ENCODE results near the gene PPM1K. TPM values are rescaled to one million over a fixed set of nuclear protein-coding genes. Genes with fewer than 3 reads are reported as not detected.
"Not testable (repeated sequence)": the region's sequence is repeated elsewhere in the genome, so short reads cannot be mapped to it uniquely, and the experiment has no call there.

Gene PPM1K
- total RNA-seq, 4 donors from 2014 or later = 18.9 to 59.3 (median 38.2) TPM

DNA sequence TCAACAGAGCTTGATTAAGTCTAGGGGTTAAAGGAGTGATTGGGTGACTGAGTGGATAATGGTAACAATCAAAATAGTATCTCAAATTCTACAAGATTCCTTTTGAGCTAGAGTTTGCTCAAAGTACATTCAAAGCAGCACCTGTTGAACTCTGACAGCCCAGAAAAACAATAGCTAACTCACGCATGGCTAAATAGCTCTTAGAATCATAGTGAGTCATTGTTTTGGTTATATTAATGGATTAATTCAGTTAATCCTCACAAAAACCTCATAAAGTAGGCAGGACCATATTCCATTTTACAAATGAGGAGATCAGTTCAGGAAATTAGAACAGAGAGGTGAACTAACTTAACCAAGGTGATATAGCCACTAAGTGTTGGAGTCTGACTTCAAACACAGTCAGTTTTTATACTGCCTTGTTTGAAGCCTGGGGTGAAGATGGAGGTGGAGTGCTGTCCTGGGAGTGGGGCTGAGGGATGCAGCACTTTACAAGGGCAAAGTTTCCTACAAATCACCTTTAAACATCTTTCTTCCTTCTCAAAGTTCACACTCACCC, 35.9 kb upstream of the PPM1K start:
- H3K27ac ChIP-seq = no peak overlapping the region
- no peaks in the 10 kb centered on the region for H3K9me3 ChIP-seq
- 67 to 87% methylated on average over 1 of the region's 1 CpG for WGBS, 2 donors (ENCODE audit: low coverage in 1 of 2)
- H3K4me1 ChIP-seq = no peaks in the 10 kb centered on the region
- TF ChIP-seq, protein P1, sequence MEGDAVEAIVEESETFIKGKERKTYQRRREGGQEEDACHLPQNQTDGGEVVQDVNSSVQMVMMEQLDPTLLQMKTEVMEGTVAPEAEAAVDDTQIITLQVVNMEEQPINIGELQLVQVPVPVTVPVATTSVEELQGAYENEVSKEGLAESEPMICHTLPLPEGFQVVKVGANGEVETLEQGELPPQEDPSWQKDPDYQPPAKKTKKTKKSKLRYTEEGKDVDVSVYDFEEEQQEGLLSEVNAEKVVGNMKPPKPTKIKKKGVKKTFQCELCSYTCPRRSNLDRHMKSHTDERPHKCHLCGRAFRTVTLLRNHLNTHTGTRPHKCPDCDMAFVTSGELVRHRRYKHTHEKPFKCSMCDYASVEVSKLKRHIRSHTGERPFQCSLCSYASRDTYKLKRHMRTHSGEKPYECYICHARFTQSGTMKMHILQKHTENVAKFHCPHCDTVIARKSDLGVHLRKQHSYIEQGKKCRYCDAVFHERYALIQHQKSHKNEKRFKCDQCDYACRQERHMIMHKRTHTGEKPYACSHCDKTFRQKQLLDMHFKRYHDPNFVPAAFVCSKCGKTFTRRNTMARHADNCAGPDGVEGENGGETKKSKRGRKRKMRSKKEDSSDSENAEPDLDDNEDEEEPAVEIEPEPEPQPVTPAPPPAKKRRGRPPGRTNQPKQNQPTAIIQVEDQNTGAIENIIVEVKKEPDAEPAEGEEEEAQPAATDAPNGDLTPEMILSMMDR (IDR thresholded peaks at IDR 0.05) = no peak
- no peak for TF ChIP-seq POLR2AphosphoS5 (IDR thresholded peaks at IDR 0.05)
- ATAC-seq = no peak
- H3K27me3 ChIP-seq = no peaks in the 10 kb centered on the region
- no peaks in the 10 kb centered on the region for H3K36me3 ChIP-seq
- no peak overlapping the region for H3K4me3 ChIP-seq

DNA sequence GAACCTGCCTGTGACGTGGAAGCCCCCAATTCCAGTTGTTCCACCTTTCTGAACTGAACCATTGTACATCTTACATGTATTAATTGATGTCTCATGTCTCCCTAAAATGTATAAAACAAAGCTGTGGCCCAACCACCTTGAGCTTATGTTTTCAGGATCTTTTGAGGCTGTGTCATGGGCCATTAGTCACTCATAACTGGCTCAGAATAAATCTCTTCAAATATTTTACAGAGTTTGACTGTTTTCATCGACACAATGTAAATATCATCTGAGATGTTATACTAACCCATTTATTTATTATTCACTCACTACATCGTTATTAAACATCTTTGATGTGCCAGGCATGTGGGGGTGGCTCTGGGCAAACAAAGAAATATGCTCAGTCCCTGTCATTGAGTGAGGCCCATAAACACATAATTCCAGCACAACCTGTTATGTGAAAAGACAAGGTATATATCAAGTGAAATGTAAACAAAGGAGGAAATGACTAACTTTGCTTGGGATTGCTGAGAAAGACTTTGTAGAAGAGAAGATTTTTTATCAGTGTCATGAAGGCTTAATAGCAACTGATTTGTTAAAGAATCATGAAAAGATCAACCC, 34.5 kb upstream of the PPM1K start:
- H3K27me3 ChIP-seq = no peaks in the 10 kb centered on the region
- H3K27ac ChIP-seq = no peak overlapping the region
- H3K4me3 ChIP-seq = no peak overlapping the region
- H3K9me3 ChIP-seq = no peaks in the 10 kb centered on the region
- TF ChIP-seq POLR2A (IDR thresholded peaks at IDR 0.05) = no peak
- TF ChIP-seq POLR2AphosphoS5 (IDR thresholded peaks at IDR 0.05) = no peak
- TF ChIP-seq, protein P1 (IDR thresholded peaks at IDR 0.05) = no peak
- no peak for TF ChIP-seq EP300 (IDR thresholded peaks at IDR 0.05)
- no peaks in the 10 kb centered on the region for H3K4me1 ChIP-seq
- H3K36me3 ChIP-seq = no peaks in the 10 kb centered on the region
- no peak for ATAC-seq
- WGBS, 2 donors (ENCODE audit: low coverage in 1 of 2) = 78 to 81% methylated on average over 3 of the region's 3 CpGs

DNA sequence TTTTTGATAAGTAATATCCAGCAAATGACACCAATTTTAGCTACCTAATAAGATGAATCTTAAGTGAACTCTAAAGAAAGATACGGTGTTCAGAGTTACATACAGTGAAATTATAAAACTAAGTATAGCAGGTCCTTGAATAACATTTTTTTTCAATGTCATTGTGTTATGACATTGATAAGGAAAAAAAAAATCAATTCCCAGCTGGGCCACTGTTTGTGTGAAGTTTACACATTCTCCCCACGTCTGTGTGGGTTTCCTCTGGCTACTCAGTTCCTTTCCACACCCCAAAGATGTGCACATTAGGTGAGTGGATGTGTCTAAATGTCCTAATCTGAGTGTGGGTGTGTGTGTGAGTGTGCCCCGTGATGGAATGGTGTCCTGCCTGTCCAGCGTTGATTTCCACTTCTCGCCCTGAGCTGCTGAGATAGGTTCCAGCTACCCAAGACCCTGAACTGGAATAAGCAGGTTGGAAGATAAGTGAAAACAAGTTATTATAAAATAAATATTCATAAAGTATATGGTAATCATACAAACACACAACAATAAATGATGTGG, 31.2 kb upstream of the PPM1K start:
- H3K27me3 ChIP-seq = no peaks in the 10 kb centered on the region
- peaks cover 0 to 9% (median 0%) of the 10 kb centered on the region in 3 donors for H3K9me3 ChIP-seq
- no peaks in the 10 kb centered on the region for H3K4me1 ChIP-seq
- ATAC-seq = no peak
- no peak overlapping the region for H3K4me3 ChIP-seq
- TF ChIP-seq POLR2AphosphoS5 (IDR thresholded peaks at IDR 0.05) = no peak
- no peak for TF ChIP-seq EP300 (IDR thresholded peaks at IDR 0.05)
- TF ChIP-seq, protein P1 (IDR thresholded peaks at IDR 0.05) = no peak
- TF ChIP-seq POLR2A (IDR thresholded peaks at IDR 0.05) = no peak
- no peaks in the 10 kb centered on the region for H3K36me3 ChIP-seq
- WGBS, 2 donors (ENCODE audit: low coverage in 1 of 2) = 56 to 75% methylated on average over 2 to 5 of the region's 5 CpGs
- H3K27ac ChIP-seq = no peak overlapping the region

DNA sequence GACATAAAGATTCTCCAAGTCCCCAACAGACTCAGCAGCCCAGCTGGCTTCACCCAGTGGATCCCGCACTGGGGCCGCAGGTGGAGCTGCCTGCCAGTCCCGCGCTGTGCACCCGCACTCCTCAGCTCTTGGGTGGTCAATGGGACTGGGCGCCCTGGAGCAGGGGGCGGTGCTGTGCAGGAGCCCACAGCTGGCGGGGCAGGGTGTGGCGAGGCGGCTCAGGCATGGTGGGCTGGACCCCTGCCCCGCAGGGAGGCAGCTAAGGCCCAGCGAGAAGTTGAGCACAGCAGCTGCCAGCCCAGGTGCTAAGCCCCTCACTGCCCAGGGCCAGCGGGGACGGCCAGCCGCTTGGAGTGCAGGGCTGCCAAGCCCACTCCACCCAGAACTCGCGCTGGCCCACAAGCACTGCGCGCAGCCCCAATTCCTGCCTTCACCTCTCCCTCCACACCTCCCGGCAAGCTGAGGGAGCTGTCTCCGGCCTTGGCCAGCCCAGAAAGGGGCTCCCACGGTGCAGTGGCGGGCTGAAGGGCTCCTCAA, 28.8 kb upstream of the PPM1K start:
- not testable (repeated sequence) for ATAC-seq, H3K4me3 ChIP-seq, H3K27ac ChIP-seq, H3K27me3 ChIP-seq, H3K36me3 ChIP-seq, H3K4me1 ChIP-seq, H3K9me3 ChIP-seq
- WGBS, 2 donors (ENCODE audit: low coverage in 1 of 2) = 80% methylated on average over 1 of the region's 23 CpGs; no CpG with 5 or more reads in 1 of the 2 donors

DNA sequence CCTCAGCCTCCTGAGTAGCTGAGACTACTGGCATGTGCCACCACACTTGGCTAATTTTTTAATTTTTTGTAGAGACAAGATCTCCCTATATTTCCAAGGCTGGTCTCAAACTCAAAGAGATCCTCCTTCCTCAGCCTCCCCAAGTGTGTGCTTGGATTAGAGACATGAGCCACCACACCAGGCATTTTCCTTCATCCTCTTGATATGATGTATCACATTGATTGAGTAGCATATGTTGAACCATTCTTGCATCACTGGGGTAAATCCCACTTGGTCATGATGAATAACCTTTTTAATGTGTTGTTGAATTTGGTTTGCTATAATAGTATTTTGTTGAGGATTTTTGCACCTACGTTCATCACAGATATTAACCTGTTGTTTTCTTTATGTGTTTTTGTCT, 24.2 kb upstream of the PPM1K start:
- Histone ChIP-seq H3K9me3 (peaks cover 0 to 9% (median 0%) of the 10 kb centered on the region in 3 donors), H3K27me3 (no peaks in the 10 kb centered on the region), H3K27ac (no peak overlapping the region), H3K4me1 (no peaks in the 10 kb centered on the region), H3K4me3 (no peak overlapping the region), H3K36me3 (no peaks in the 10 kb centered on the region)
- WGBS, 2 donors (ENCODE audit: low coverage in 1 of 2) = 43 to 60% methylated on average over 1 of the region's 1 CpG
- no peak for ATAC-seq
- no peak for TF ChIP-seq POLR2AphosphoS5 (IDR thresholded peaks at IDR 0.05)
- TF ChIP-seq, protein P1 (IDR thresholded peaks at IDR 0.05) = no peak
- TF ChIP-seq EP300 (IDR thresholded peaks at IDR 0.05) = no peak
- no peak for TF ChIP-seq POLR2A (IDR thresholded peaks at IDR 0.05)
